GM12874 (cell line): ENCODE data around the gene DGKD.

ENCODE experiments used
- TF ChIP-seq, protein P1 (sequence below): IDR thresholded peaks from 2 replicates; pipeline ENCODE4 v1.5.1; 2011; ENCODE audit warnings: low read depth, mild to moderate bottlenecking, control low read depth, low read length, moderate library complexity; ENCODE audit not compliant: insufficient read depth

The DGKD gene, protein sequence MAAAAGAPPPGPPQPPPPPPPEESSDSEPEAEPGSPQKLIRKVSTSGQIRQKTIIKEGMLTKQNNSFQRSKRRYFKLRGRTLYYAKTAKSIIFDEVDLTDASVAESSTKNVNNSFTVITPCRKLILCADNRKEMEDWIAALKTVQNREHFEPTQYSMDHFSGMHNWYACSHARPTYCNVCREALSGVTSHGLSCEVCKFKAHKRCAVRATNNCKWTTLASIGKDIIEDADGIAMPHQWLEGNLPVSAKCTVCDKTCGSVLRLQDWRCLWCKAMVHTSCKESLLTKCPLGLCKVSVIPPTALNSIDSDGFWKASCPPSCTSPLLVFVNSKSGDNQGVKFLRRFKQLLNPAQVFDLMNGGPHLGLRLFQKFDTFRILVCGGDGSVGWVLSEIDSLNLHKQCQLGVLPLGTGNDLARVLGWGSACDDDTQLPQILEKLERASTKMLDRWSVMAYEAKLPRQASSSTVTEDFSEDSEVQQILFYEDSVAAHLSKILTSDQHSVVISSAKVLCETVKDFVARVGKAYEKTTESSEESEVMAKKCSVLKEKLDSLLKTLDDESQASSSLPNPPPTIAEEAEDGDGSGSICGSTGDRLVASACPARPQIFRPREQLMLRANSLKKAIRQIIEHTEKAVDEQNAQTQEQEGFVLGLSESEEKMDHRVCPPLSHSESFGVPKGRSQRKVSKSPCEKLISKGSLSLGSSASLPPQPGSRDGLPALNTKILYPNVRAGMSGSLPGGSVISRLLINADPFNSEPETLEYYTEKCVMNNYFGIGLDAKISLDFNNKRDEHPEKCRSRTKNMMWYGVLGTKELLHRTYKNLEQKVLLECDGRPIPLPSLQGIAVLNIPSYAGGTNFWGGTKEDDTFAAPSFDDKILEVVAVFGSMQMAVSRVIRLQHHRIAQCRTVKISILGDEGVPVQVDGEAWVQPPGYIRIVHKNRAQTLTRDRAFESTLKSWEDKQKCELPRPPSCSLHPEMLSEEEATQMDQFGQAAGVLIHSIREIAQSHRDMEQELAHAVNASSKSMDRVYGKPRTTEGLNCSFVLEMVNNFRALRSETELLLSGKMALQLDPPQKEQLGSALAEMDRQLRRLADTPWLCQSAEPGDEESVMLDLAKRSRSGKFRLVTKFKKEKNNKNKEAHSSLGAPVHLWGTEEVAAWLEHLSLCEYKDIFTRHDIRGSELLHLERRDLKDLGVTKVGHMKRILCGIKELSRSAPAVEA

DNA sequence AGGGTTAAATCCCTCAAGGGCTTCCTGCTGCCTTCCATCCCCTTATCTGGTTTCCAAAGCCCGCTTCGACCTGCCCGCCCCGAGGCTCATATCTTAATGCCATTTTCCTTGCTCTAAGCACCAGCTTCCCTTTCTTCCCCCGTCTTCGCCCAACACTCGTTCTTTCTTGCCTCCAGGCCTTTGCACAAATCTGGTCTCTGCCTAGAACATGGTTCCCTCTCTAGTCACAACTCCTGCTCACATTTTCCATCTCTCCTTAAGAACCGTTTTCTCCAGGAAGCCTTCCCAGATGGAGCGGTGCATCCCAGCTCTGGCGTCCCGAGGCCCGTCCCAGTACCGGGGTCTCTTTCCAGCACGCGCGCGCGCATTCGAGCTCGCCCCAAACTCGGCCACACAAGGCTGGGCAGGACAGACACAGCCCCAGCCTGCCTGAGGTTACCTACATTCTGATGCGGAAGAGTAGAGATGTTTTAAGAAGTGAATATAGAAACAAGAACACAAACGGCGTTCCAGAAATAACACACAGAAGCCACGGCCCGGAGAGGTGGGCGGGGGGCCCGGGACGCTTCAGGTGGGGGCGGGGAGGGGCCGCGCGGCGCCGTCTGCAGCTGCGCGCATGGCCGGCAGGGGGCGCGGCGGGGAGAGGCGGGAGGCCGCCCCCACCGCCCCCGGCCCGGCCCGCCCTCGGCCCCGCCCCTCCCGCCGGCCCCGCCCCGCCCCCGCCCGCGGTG is at the start of gene DGKD:
DGKD (plus strand) TSS at position 726 of the 731 bp plus-strand sequence. CDS start 25 bp downstream, outside the sequence.
- TF ChIP-seq, protein P1, sequence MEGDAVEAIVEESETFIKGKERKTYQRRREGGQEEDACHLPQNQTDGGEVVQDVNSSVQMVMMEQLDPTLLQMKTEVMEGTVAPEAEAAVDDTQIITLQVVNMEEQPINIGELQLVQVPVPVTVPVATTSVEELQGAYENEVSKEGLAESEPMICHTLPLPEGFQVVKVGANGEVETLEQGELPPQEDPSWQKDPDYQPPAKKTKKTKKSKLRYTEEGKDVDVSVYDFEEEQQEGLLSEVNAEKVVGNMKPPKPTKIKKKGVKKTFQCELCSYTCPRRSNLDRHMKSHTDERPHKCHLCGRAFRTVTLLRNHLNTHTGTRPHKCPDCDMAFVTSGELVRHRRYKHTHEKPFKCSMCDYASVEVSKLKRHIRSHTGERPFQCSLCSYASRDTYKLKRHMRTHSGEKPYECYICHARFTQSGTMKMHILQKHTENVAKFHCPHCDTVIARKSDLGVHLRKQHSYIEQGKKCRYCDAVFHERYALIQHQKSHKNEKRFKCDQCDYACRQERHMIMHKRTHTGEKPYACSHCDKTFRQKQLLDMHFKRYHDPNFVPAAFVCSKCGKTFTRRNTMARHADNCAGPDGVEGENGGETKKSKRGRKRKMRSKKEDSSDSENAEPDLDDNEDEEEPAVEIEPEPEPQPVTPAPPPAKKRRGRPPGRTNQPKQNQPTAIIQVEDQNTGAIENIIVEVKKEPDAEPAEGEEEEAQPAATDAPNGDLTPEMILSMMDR = peak; percentile 36; the same call in 1 of the 2 replicates

DNA sequence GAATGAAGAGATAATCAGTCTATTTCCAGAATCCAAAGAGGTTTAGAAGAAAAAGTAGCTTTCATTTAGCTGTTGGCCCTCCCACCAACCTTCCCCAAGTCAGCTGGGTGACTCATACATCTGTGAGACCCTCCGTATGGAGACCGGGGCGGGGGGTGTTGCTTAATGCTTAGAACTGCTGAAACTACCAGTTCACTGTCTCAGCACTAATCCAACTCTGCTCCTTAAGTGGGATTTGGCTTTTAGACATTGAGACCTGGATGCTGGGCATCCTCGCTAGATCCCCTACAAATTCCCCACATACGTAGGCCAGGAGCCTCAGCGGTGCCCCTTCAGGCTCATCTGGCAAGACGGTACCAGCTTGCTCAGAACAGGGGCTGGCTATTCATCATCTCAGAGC is 46.7 kb upstream of the DGKD start, which contains the start of gene SAG:
SAG (plus strand) TSS at position 252 of the 400 bp plus-strand sequence. CDS start 1,374 bp downstream, outside the sequence.
- TF ChIP-seq, protein P1 = no peak

DNA sequence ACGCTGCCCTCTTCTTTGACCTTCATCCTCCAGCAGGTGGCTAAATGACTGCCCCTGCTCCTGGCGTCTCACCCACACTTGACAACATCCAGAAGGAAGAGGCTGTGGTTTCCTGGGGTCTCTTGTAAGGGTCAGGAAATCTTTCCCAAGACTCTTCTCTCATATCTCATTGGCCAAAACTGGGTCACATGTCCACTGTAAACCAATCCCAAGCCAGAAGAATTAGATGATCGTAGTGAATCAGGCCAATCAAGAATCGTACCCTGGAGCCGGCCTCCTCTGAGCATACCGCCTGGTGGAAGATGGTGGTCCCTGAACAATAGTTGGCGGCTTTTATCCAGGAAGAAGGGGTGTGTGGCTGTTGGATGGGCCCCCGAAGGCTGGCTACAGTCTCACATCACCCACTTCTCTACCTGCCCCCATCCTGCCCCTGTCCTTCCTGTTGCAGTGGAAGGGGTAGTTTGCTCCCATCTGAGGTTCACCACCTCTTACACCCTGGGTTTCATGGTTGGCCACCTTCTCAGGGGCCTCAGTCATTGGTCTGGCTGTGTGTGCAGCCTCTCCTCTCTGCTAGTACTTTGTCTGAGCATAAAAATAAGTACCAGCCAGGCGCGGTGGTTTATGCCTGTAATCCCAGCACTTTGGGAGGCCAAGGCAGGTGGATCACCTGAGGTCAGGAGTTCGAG is 42.9 kb upstream of the DGKD start:
- TF ChIP-seq, protein P1 = no peak

DNA sequence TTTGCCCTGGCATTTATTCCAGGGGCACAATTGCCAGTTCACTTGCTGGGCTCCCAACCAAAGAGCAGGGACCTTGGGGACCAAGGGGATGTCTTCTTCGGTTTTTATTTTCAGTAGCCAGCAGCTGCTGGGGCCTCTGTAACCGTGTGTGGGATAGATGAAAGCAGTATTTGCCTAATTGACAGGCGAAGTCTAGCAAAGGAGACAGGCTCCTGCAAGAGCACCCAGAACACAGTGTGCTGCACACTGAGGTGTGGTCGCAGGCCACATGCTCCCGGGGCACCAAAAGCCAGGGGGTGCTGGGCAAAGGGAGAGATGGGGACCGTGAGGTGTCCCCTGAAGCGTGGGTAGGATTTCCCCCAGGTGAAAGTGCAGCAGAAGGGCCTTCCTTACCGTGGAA is 41.4 kb upstream of the DGKD start:
- TF ChIP-seq, protein P1 = no peak

DNA sequence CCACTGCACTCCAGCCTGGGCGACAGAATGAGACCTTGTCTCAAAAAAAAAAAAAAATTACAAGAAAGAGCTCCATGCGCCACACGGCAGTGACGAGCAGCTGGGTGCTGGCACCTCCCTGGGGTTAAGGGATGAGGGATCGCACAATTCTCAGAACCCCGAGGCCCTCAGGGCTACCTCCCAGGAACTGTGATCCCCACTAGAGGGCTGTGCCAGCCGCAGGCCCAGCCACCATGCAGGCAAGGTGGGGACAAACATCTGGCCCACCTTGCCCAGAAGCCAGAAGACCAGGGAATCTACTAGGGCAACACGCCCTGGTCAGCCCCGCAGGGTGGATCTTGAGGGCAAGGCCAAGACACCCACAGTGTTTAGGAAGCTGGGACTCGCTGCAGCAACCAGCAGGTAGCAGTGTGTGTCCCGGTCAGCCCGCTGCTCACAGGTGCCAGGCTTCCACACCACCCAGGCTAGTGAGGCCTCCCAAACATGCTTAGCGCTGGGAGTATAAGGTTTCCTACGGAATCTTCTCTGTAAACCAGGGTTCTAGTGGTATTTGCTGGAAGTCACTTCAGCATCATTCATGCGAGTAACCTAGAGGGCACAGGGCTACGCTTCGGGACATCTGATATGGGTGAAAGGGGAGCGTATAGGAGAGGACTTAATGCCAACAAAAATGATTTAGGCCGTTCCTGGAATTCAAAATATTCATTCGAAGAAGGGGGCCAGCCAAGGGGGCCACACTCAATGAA is 39.9 kb upstream of the DGKD start:
- TF ChIP-seq, protein P1 = no peak

DNA sequence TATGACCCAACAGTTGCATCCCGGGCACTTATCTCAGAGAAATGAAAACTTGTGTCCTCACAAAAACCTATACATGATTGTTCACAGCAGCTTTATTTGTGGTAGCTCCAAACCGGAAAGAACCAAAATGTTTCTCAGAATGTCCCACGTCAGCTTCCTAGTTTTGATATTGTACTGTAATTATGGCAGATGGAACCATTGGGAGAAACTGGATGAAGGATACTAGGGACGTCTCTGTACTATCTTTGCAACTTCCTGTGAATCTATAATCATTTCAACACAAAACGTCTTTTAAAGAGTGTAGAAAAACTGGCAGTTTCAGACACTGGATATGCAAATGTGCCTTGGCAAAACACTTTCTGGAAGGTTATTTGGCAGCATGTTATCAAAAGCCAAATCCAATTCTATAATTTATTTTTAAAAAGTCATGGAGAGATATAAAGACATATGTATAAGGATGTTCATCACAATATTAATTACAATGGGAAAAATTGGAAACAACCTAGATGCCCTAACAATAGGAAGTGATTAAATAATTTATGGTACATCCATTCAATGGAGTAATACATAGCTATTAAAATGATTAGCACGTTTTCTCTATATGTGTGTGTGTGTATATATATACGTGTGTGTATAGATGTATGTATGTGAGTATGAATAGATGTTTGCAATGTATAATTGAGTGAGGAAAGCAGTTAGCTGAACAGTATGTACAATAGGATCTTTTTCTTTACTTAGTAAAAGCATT is 36.9 kb upstream of the DGKD start:
- TF ChIP-seq, protein P1 = no peak
